ENCODE measurements around the gene IGF1R.

IGF1R gene

GRCh38 chr15:98729446-98730042 is 81.2 kb downstream of the IGF1R start:
- no peak for DNase-seq

- DNase-seq: peak; percentile 32
These were observed 82.7 kb downstream of the IGF1R start for GRCh38 chr15:98730860-98731711.

- no peak for DNase-seq
These were observed 83.5 kb downstream of the IGF1R start for GRCh38 chr15:98731712-98732450.

- no peak for DNase-seq
These were observed 84.8 kb downstream of the IGF1R start for GRCh38 chr15:98733098-98733497.

- peak; percentile 38 for DNase-seq
These were observed 86.3 kb downstream of the IGF1R start for GRCh38 chr15:98734466-98735199.

GRCh38 chr15:98735304-98735703 is 87.0 kb downstream of the IGF1R start:
- DNase-seq: no peak

GRCh38 chr15:98735895-98736617 is 87.7 kb downstream of the IGF1R start:
- no peak for DNase-seq

- DNase-seq: no peak
These were observed 88.8 kb downstream of the IGF1R start for GRCh38 chr15:98737159-98737558.

GRCh38 chr15:98737721-98738120 is 89.4 kb downstream of the IGF1R start:
- no peak for DNase-seq

- no peak for DNase-seq
These were observed 90.5 kb downstream of the IGF1R start for GRCh38 chr15:98738689-98739401.

GRCh38 chr15:98740295-98740694 is 92.0 kb downstream of the IGF1R start:
- DNase-seq: no peak

- no peak for DNase-seq
These were observed 92.6 kb downstream of the IGF1R start for GRCh38 chr15:98740963-98741362.

GRCh38 chr15:98743177-98743576 is 94.8 kb downstream of the IGF1R start:
- DNase-seq: no peak

- no peak for DNase-seq
These were observed 96.2 kb downstream of the IGF1R start for GRCh38 chr15:98744506-98744905.

- DNase-seq: no peak
These were observed 96.8 kb downstream of the IGF1R start for GRCh38 chr15:98745179-98745578.

GRCh38 chr15:98745650-98746374 is 97.5 kb downstream of the IGF1R start:
- peak; percentile 54 for DNase-seq

- no peak for DNase-seq
These were observed 98.2 kb downstream of the IGF1R start for GRCh38 chr15:98746375-98747155.

- DNase-seq: no peak
These were observed 103.4 kb downstream of the IGF1R start for GRCh38 chr15:98751767-98752166.

GRCh38 chr15:98753726-98754656 is 105.7 kb downstream of the IGF1R start:
- no peak for DNase-seq

Measured in fibroblast of skin of right quadriceps (primary cell).